GM23338 (cell line): ENCODE results near the gene SCFD2. TPM values are rescaled to one million over a fixed set of nuclear protein-coding genes. Genes with fewer than 3 reads are reported as not detected.

Experiments
- ATAC-seq: fragments of 200-7000 bp; cut with Tn5 transposase; 3 replicates; pipeline ENCODE4 v1.9.1; 2020
- DNase-seq: peaks from one replicate; pipeline ENCODE4 v3.0.0-alpha.2; 2015; ENCODE audit warnings: low spot score
- H2AFZ ChIP-seq: fragments of 200-600 bp; sonication (generic); 2 replicates; pipeline ENCODE4 v1.8.0; 2016; ENCODE audit warnings: antibody characterized with exemption, mild to moderate bottlenecking, moderate library complexity
- H3F3A ChIP-seq: fragments of 200-600 bp; sonication (generic); replicated peaks from 2 replicates; pipeline ENCODE4 v1.8.0; 2017; ENCODE audit warnings: antibody characterized with exemption, mixed run types, low read depth
- H3K27ac ChIP-seq: fragments of 200-600 bp; sonication (generic); 2 replicates; pipeline ENCODE4 v1.6.1; 2016; ENCODE audit warnings: low read depth
- H3K27me3 ChIP-seq: fragments of 200-600 bp; sonication (generic); 2 replicates; pipeline ENCODE4 v1.8.0; 2016; ENCODE audit warnings: mild to moderate bottlenecking, mixed run types, moderate library complexity; ENCODE audit not compliant: insufficient read depth
- H3K36me3 ChIP-seq: fragments of 200-600 bp; sonication (generic); 2 replicates; pipeline ENCODE4 v1.8.0; 2016; ENCODE audit warnings: mild to moderate bottlenecking; ENCODE audit not compliant: insufficient read depth
- H3K4me1 ChIP-seq: fragments of 200-600 bp; sonication (generic); 2 replicates; pipeline ENCODE4 v1.8.0; 2016; ENCODE audit warnings: mild to moderate bottlenecking, moderate library complexity; ENCODE audit not compliant: insufficient read depth
- H3K4me2 ChIP-seq: fragments of 200-600 bp; sonication (generic); 2 replicates; pipeline ENCODE4 v1.7.1; 2017; ENCODE audit warnings: mixed run types
- H3K4me3 ChIP-seq: fragments of 200-600 bp; sonication (generic); 2 replicates; pipeline ENCODE4 v1.6.1; 2016; ENCODE audit warnings: mixed run types
- H3K79me2 ChIP-seq: fragments of 200-600 bp; sonication (generic); replicated peaks from 2 replicates; pipeline ENCODE4 v1.8.0; 2017; ENCODE audit warnings: mild to moderate bottlenecking; ENCODE audit not compliant: insufficient read depth
- H3K9me2 ChIP-seq: fragments of 200-600 bp; sonication (generic); 2 replicates; pipeline ENCODE4 v1.8.0; 2017; ENCODE audit not compliant: insufficient read depth
- H4K20me1 ChIP-seq: fragments of 200-600 bp; sonication (generic); replicated peaks from 2 replicates; pipeline ENCODE4 v1.8.0; 2017; ENCODE audit warnings: mild to moderate bottlenecking; ENCODE audit not compliant: insufficient read depth
- H3K27ac Mint-ChIP-seq: 2 replicates; pipeline ENCODE4 v1.8.0; 2020; ENCODE audit warnings: inconsistent platforms, mild to moderate bottlenecking, moderate library complexity, mixed read lengths
- H3K27me3 Mint-ChIP-seq: 3 replicates; pipeline ENCODE4 v1.8.0; 2022; ENCODE audit warnings: low read depth, mild to moderate bottlenecking, moderate library complexity, mixed read lengths, inconsistent platforms; ENCODE audit not compliant: insufficient read depth, poor library complexity
- H3K36me3 Mint-ChIP-seq: 3 replicates; pipeline ENCODE4 v1.8.0; 2021; ENCODE audit warnings: low read depth, mild to moderate bottlenecking, inconsistent platforms, moderate library complexity, mixed read lengths
- H3K4me1 Mint-ChIP-seq: 3 replicates; pipeline ENCODE4 v1.8.0; 2020; ENCODE audit warnings: mild to moderate bottlenecking, inconsistent platforms, mixed read lengths
- H3K4me3 Mint-ChIP-seq: 3 replicates; pipeline ENCODE4 v1.8.0; 2021; ENCODE audit warnings: moderate library complexity, mild to moderate bottlenecking, inconsistent platforms, mixed read lengths
- H3K9me3 Mint-ChIP-seq: 3 replicates; pipeline ENCODE4 v1.8.0; 2020; ENCODE audit warnings: moderate library complexity, mild to moderate bottlenecking, inconsistent platforms, mixed read lengths
- CREB1 ChIP-seq: fragments of 250-450 bp; sonication (Bioruptor Pico); IDR thresholded peaks from 2 replicates; pipeline ENCODE4 v1.5.0; 2020; ENCODE audit warnings: low read depth, mild to moderate bottlenecking, moderate library complexity
- ETS1 ChIP-seq: IDR thresholded peaks from 2 replicates; pipeline ENCODE4 v1.6.1; 2016; ENCODE audit warnings: antibody characterized with exemption
- EZH2 ChIP-seq: fragments of 200-600 bp; sonication (generic); IDR thresholded peaks from one replicate; pipeline ENCODE4 v1.8.0; 2017; ENCODE audit warnings: antibody characterized with exemption, mild to moderate bottlenecking, low read depth; ENCODE audit not compliant: unreplicated experiment
- EZH2phosphoT487 ChIP-seq: fragments of 200-600 bp; sonication (generic); IDR thresholded peaks from one replicate; pipeline ENCODE4 v1.8.1; 2018; ENCODE audit warnings: antibody characterized with exemption; ENCODE audit not compliant: unreplicated experiment
- JUNB ChIP-seq: IDR thresholded peaks from one replicate; pipeline ENCODE4 v1.6.1; 2016; ENCODE audit warnings: antibody characterized with exemption; ENCODE audit not compliant: unreplicated experiment
- NANOG ChIP-seq: IDR thresholded peaks from 2 replicates; pipeline ENCODE4 v1.6.1; 2016; ENCODE audit warnings: antibody characterized with exemption, borderline replicate concordance
- POLR2AphosphoS5 ChIP-seq: IDR thresholded peaks from 2 replicates; pipeline ENCODE4 v1.6.1; 2016; ENCODE audit warnings: antibody characterized with exemption, low read depth
- REST ChIP-seq: IDR thresholded peaks from one replicate; pipeline ENCODE4 v1.6.1; 2018; ENCODE audit warnings: antibody characterized with exemption; ENCODE audit not compliant: unreplicated experiment
- STAT1 ChIP-seq: IDR thresholded peaks from one replicate; pipeline ENCODE4 v1.6.1; 2016; ENCODE audit warnings: antibody characterized with exemption; ENCODE audit not compliant: unreplicated experiment
- ZNF331 ChIP-seq: fragments of 250-450 bp; sonication (Bioruptor Pico); IDR thresholded peaks from 2 replicates; pipeline ENCODE4 v1.5.0; 2020; ENCODE audit warnings: low read depth, mild to moderate bottlenecking, moderate library complexity
- polyA plus RNA-seq: library from polyadenylated mRNA; unstranded; fragments of >200 nt; fragmentation: Nextera tagmentation; extraction: Ambion mirVana; gene quantifications from 2 replicates; pipeline ENCODE4 v1.2.1, GENCODE V29; 2016
- total RNA-seq: library from RNA; depleted of rRNA; stranded (reverse); fragments of >200 nt; shearing (Covaris generic); gene quantifications from 2 replicates; pipeline ENCODE4 v1.2.3, GENCODE V29; 2014

SCFD2 gene
- total and polyA plus RNA-seq, 2 experiments from 2014 or later = 5.7 to 17.5 TPM

- Histone ChIP-seq H3K4me1 (peaks cover 3% of the 10 kb centered on the region), H3F3A (no peaks in the 10 kb centered on the region), H2AFZ (no peak overlapping the region), H3K36me3 (no peaks in the 10 kb centered on the region), H3K9me2 (peaks cover 2% of the 10 kb centered on the region; the same call in 1 of the 2 replicates), H3K27ac (no peak overlapping the region), H4K20me1 (no peaks in the 10 kb centered on the region), H3K4me2 (no peak overlapping the region), H3K79me2 (no peaks in the 10 kb centered on the region), H3K4me3 (no peak overlapping the region), H3K27me3 (no peaks in the 10 kb centered on the region)
- Mint-ChIP-seq H3K27ac (no peak overlapping the region), H3K4me1 (peaks cover 8% of the 10 kb centered on the region), H3K9me3 (peaks cover 14% of the 10 kb centered on the region; the same call in 2 of the 3 replicates), H3K27me3 (no peaks in the 10 kb centered on the region), H3K36me3 (peaks cover 15% of the 10 kb centered on the region; the same call in 1 of the 3 replicates), H3K4me3 (no peak overlapping the region)
- DNase-seq (no peak), ATAC-seq (no peak)
- TF ChIP-seq NANOG (no peak), STAT1 (no peak), ETS1 (no peak), REST (no peak), EZH2 (no peak), CREB1 (CRISPR knock-in tag) (no peak), EZH2phosphoT487 (no peak), ZNF331 (no peak)
Observed at GRCh38 chr4:53326535-53326934, 39.3 kb downstream of the SCFD2 start.

GRCh38 chr4:53322696-53323095 lies 43.2 kb downstream of the SCFD2 start:
- H2AFZ ChIP-seq = no peak overlapping the region
- ATAC-seq (no peak), DNase-seq (no peak)
- Mint-ChIP-seq H3K36me3 (peaks cover 9% of the 10 kb centered on the region; the same call in 1 of the 3 replicates), H3K4me1 (peaks cover 15% of the 10 kb centered on the region), H3K9me3 (peaks cover 2% of the 10 kb centered on the region; the same call in 1 of the 3 replicates), H3K27me3 (no peaks in the 10 kb centered on the region), H3K27ac (no peak overlapping the region), H3K4me3 (no peak overlapping the region)
- peaks cover 2% of the 10 kb centered on the region; the same call in 1 of the 2 replicates for H3K9me2 ChIP-seq
- H3K27ac ChIP-seq = no peak overlapping the region
- H3K36me3 ChIP-seq = no peaks in the 10 kb centered on the region
- H3K4me1 ChIP-seq = peaks cover 9% of the 10 kb centered on the region
- H3K4me3 ChIP-seq = no peak overlapping the region
- H3K27me3 ChIP-seq = no peaks in the 10 kb centered on the region
- no peak overlapping the region for H3K4me2 ChIP-seq
- H4K20me1 ChIP-seq = no peaks in the 10 kb centered on the region
- no peaks in the 10 kb centered on the region for H3K79me2 ChIP-seq
- H3F3A ChIP-seq = no peaks in the 10 kb centered on the region
- TF ChIP-seq ETS1 (no peak), POLR2AphosphoS5 (no peak), ZNF331 (no peak), CREB1 (CRISPR knock-in tag) (no peak), EZH2 (no peak), JUNB (no peak)
